Stimulated activated CD8-positive, alpha-beta memory T cell treated with anti-CD3 and anti-CD28 coated beads, Interleukin-12 subunit alpha, Interleukin-12 subunit beta, amount 100 ng/mL, for 24 hours (primary cell): ENCODE measurements around the gene FNIP2.
"Not testable (repeated sequence)": the region's sequence is repeated elsewhere in the genome, so short reads cannot be mapped to it uniquely, and the experiment has no call there.

Source experiments
- DNase-seq: peaks from one replicate; pipeline ENCODE4 v3.0.0-alpha.2; 2020; ENCODE audit errors: extremely low read depth

Gene FNIP2

DNA sequence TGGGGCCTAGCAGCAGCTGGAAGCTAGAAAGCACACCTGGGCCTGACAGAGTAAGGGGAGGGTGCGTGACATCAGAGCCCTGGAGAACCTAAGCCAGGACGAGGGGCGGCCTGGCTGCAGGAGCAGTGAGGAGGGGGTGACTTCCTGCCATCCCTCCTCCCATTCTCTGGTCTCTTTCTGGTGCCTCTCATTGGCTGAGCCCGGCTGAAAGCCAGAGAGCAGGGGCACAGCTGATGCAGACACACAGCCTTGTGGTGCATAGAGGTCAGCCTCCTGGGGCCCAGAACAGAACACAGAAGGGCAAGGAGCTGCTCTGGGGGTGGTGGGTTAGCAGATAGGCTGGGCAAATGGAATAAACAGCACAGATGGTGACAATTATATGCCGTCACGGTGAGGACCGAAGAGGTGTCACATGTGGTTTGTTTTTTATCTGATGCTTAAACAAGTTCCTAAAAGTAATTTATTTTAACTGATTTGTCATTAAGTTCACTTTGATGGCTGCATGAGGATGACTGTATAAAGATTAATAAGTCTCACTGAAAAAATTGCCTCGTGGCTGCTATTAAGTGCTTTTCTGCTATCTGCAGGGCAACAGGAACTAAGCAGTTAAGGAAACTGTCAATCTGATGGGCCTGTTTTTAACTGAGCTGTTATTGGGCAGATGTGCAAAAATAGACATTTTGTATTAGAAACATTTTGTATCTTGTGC lies 102.0 kb downstream of the FNIP2 start:
- no peak for DNase-seq

- DNase-seq: no peak
Measured at GRCh38 chr4:158871335-158871724, 102.5 kb downstream of the FNIP2 start.

- no peak for DNase-seq
Measured at GRCh38 chr4:158873795-158874401, 105.1 kb downstream of the FNIP2 start.

GRCh38 chr4:158875026-158875425 lies 106.2 kb downstream of the FNIP2 start:
- DNase-seq: no peak

GRCh38 chr4:158875455-158875854 lies 106.6 kb downstream of the FNIP2 start:
- DNase-seq: no peak

DNA sequence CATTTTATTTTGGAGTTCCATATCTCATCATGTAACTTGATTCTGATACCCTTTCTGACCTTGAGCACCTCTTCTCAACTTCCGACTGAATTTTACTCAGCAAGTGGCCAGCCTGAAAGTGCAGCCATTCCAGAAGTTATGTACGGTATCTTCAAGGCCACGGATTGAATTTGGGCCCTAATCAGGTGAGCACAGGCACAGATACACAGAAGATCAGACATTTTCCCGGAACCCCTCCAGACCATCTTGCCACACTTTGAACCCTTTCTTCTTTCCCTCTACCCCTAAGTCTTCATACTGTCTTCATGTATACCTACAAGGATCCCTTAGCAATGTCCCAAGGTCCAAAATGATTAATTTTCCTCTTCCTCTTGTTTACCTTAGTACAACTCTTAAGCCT lies 108.2 kb downstream of the FNIP2 start:
- DNase-seq: no peak

GRCh38 chr4:158882142-158882541 lies 113.3 kb downstream of the FNIP2 start:
- DNase-seq: not testable (repeated sequence)

DNA sequence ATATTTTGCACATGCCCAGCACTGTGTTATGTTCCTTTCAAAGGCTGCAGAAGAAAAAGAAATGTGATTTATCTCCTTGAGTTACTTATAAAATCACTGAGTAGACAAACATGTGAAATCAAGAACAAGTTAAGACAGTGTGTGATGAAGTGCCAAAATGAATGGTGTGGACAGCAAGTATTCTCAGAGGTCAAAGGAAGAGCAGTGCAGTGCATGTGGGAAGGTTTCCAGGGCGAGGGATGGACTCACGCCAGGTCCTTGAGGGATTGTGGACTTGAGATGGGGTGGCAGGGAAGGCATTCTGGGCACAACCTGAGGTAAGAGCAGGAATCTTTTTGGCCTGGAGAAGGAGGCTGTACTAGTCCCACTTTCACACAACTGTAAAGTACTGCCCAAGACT lies 115.5 kb downstream of the FNIP2 start:
- DNase-seq: no peak

DNA sequence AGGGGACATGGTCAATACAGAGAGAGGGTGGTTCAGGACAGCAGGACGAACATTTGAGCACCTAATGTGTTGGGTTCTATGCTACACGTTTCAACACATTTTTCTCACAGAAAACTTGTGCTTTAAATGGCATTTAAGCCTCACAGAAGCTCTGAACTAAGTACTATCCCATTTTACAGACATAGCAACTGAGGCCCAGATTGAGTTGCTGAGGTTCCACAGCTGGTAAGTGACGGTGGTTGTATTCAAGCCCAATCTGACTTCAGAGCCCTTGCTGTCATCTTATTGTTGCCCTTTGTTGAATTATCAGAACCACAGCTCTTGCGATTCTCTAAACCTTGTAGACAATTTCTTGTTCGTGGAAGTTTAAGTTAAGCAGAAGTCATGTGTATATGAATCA lies 116.7 kb downstream of the FNIP2 start:
- DNase-seq: no peak

DNA sequence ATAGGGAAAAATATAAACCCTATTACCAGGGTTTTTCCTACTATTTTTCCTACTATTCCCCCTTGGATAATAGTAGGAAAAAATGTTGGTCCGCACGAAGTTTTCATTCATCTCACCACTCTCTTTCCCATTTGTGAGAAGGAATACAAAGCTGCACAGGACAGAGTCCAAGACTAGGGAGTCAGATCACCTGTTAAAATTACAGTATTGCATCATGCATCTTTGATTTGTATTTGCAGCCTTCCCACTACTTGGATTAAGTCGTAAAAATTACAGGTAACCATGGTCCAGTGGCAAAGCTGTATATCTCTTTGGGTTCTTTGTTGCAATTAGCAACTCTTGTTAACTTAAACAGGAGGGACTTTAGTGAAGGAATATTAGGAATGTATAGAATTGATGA lies 121.5 kb downstream of the FNIP2 start:
- DNase-seq: no peak

GRCh38 chr4:158891256-158891655 lies 122.4 kb downstream of the FNIP2 start:
- DNase-seq: no peak

DNA sequence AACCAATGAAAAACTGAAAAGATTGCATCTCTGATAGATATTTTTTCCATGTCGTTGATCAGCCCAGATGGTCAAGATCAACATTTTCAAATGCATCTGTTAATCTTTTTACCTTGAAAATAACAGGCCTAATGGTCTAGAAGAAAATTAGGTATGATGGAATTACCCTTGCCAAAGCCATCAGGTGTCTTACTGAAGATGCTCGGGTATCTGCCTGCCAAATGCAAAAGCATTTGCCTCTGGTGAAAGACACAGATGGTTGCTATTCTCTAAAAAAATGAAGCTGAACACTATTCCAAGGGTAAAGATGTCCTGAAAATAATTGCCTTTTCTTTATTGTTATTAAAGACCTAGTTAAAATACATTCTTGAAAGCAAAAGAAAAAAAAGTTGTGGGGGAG lies 126.0 kb downstream of the FNIP2 start:
- no peak for DNase-seq

GRCh38 chr4:158895797-158896576 lies 127.2 kb downstream of the FNIP2 start:
- DNase-seq: no peak

GRCh38 chr4:158896577-158897238 lies 127.9 kb downstream of the FNIP2 start:
- DNase-seq: not testable (repeated sequence)

DNA sequence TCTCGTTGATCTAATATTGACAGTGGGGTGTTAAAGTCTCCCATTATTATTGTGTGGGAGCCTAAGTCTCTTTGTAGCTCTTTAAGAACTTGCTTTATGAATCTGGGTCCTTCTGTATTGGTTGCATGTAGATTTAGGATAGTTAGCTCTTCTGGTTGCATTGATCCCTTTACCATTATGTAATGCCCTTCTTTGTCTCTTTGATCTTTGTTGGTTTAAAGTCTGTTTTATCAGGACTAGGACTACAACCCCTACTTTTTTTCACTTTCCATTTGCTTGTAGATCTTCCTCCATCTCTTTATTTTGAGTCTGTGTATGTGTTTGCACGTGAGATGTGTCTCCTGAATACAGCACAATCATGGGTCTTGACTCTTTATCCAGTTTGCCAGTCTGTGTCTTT lies 131.6 kb downstream of the FNIP2 start:
- not testable (repeated sequence) for DNase-seq

DNA sequence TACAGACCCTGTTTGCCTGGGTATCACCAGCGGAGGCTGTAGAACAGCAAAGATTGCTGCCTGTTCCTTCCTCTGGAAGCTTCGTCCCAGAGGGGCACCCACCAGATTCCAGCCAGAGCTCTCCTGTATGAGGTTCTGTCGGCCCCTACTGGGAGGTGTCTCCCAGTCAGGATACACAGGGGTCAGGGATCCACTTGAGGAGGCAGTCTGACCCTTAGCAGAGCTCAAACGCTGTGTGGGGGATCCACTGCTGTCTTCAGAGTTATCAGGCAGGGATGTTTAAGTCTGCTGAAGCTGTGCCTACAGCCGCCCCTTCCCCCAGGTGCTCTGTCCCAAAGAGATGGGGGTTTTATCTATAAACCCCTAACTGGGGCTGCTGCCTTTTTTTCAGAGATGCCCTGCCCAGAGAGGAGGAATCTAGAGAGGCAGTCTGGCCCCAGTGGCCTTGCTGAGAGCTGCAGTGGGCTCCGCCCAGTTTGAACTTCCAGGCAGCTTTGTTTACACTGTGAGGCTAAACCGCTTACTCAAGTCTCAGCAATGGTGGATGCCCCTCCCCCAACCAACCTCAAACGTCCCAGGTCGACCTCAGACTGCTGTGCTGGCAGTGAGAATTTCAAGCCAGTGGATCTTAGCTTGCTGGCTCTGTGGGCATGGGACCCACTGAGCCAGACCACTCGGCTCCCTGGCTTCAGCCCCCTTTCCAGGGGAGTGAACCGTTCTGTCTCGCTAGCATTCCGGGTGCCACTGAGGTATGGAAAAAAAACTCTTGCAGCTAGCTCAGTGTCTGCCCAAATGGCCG lies 133.7 kb downstream of the FNIP2 start:
- DNase-seq: not testable (repeated sequence)

DNA sequence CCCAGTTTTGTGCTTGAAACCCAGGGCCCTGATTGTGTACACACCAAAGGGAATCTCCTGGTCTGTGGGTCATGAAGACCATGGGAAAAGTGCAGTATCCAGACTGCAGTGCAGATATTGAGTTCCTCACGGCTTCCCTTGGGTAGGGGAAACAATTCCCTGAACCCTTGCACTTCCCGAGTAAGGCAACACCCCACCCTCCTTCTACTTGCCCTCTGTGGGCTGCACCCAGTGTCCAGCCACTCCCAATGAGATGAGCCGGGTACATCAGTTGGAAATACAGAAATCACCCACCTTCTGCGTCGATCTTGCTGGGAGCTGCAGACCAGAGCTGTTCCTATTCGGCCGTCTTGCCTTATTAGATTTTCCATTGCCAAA lies 134.2 kb downstream of the FNIP2 start:
- no peak for DNase-seq

DNA sequence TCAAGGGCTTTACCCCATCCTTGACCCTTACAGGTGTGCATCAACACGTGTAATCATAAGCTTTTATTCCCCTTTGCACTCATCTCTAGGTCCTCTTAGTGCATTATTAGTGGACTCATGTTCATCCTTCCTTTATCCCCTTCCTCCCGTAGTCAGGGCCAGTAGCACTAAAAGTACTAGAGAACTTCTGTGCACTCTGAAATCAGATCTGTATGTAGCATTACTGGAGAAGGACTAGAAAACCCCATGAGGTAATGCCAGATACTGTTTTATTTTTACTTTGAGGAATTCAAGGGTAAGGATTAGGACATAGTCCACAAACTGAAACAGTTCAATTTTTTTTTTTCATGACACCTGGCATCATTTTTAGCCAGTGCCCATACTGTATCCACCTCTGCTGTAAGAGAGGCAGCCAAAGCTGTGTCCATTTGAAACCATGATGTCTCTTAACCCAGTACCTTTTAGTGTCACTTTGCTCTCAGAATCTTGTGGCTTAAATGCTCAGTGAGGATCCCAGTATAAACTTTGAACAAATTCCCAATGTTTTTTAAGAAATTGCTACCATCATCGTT lies 134.7 kb downstream of the FNIP2 start:
- no peak for DNase-seq

- no peak for DNase-seq
Measured at GRCh38 chr4:158904815-158905214, 136.0 kb downstream of the FNIP2 start.

DNA sequence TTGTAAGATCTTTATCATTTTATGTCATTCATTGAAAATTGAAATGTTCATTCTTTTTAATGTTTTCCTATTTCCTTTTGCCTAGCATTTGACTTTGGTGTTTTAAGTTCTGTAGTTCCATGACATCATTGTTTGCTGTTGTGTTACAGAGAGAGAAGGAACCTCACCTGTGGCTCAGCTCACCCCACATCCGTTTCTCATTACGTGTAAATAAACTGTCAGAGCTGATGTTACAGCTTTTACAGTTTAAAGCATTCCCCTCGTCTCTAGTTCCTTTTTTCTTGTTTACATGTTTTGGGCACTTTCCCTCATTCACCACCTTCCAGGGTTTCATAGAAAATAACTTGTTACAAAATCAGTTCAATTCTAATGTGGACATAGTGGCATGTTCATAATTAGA lies 137.2 kb downstream of the FNIP2 start:
- no peak for DNase-seq

GRCh38 chr4:158912390-158912789 lies 143.6 kb downstream of the FNIP2 start:
- no peak for DNase-seq
